Measurements from ENCODE around the gene EGFL8. TPM values are rescaled to one million over a fixed set of nuclear protein-coding genes. Genes with fewer than 3 reads are reported as not detected.
"Not testable (repeated sequence)": the region's sequence is repeated elsewhere in the genome, so short reads cannot be mapped to it uniquely, and the experiment has no call there.

The EGFL8 gene
- total RNA-seq, 2 donors from 2014 or later = 12.2 to 19.5 TPM

DNA sequence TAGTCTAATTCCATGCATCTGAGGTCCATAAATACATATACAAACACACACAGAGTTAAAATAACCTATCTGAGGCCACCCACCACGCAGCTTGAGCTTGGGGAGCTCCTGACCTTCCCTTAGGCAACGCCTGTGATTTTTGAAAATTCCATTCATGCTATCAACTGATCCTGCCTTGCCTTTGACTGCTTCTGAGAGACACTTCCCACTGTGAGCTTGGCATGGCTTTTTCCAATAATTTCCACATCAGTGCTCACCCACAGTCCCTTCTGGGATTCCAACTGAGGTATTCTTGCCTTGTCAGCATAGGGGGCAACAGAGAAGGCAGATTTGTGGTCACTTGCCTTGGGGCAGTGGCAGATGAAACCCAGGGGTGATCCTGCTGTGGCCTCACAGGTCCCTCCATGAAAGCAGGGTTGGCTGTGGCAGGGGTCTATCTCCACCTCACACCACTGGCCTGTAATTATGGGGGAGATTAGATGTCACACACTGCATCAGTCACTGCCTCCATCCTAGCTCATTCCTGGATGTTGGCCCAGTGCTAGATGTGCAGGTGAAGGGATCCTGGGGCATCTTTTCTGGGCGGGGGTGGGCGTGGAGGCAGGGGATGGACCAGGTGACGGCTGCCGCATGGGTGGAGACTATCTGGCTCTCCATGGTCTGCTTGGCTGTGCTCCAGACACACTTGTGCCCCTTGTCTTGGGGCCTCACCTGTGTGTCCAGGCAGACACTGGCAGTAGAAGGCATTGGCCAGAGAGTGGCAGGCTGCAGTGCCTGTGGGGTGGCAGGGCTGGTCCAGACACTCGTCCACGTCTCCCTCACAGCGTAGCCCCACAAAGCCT lies 39.3 kb downstream of the EGFL8 start:
- TF ChIP-seq POLR2AphosphoS5 (IDR thresholded peaks at IDR 0.05) (no peak), POLR2A (IDR thresholded peaks at IDR 0.05) (no peak)
- TF ChIP-seq, protein P1, sequence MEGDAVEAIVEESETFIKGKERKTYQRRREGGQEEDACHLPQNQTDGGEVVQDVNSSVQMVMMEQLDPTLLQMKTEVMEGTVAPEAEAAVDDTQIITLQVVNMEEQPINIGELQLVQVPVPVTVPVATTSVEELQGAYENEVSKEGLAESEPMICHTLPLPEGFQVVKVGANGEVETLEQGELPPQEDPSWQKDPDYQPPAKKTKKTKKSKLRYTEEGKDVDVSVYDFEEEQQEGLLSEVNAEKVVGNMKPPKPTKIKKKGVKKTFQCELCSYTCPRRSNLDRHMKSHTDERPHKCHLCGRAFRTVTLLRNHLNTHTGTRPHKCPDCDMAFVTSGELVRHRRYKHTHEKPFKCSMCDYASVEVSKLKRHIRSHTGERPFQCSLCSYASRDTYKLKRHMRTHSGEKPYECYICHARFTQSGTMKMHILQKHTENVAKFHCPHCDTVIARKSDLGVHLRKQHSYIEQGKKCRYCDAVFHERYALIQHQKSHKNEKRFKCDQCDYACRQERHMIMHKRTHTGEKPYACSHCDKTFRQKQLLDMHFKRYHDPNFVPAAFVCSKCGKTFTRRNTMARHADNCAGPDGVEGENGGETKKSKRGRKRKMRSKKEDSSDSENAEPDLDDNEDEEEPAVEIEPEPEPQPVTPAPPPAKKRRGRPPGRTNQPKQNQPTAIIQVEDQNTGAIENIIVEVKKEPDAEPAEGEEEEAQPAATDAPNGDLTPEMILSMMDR (IDR thresholded peaks at IDR 0.05) = no peak
- H3K36me3 ChIP-seq = no peaks in the 10 kb centered on the region
- H3K4me1 ChIP-seq (replicated peaks) = no peaks in the 10 kb centered on the region
- intact Hi-C loops (cut with DNase I) = no loop called here
- H3K27ac ChIP-seq = no peak overlapping the region
- WGBS = 84% methylated on average over 9 of the region's 9 CpGs
- no peak overlapping the region for H3K4me3 ChIP-seq
- DNase-seq (ENCODE audit: low spot score) = no peak
- no peaks in the 10 kb centered on the region for H3K27me3 ChIP-seq (replicated peaks; ENCODE audit: insufficient read depth)
- H3K9me3 ChIP-seq = no peaks in the 10 kb centered on the region

DNA sequence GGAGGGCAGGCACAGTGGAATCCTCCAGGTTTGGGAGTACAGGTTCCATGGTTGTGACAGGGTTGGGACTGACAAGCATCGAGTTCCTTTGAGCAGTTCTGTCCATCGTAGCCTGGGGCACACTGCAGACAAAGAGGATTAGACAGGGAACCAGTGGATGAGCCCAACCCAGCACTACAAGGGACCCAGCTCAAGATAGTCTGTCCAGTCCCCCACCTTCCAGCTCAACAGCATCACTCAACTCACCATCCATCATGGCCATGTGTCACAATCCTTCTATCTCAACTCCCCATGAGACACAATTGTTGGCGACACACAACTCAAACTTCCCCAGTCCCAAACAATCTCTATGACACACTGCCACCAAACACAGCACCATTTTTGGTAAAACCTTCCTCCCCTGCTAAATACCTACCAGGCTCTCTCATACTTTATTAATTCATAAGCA lies 39.9 kb downstream of the EGFL8 start:
- 82% methylated on average over 3 of the region's 3 CpGs for WGBS
- no peak overlapping the region for H3K4me3 ChIP-seq
- no peaks in the 10 kb centered on the region for H3K36me3 ChIP-seq
- no peaks in the 10 kb centered on the region for H3K27me3 ChIP-seq (replicated peaks; ENCODE audit: insufficient read depth)
- intact Hi-C loops (cut with DNase I) = no loop called here
- H3K4me1 ChIP-seq (replicated peaks) = no peaks in the 10 kb centered on the region
- no peak for DNase-seq (ENCODE audit: low spot score)
- no peak for TF ChIP-seq POLR2A (IDR thresholded peaks at IDR 0.05)
- TF ChIP-seq, protein P1 (IDR thresholded peaks at IDR 0.05) = no peak
- no peak for TF ChIP-seq POLR2AphosphoS5 (IDR thresholded peaks at IDR 0.05)
- no peak overlapping the region for H3K27ac ChIP-seq
- H3K9me3 ChIP-seq = no peaks in the 10 kb centered on the region

DNA sequence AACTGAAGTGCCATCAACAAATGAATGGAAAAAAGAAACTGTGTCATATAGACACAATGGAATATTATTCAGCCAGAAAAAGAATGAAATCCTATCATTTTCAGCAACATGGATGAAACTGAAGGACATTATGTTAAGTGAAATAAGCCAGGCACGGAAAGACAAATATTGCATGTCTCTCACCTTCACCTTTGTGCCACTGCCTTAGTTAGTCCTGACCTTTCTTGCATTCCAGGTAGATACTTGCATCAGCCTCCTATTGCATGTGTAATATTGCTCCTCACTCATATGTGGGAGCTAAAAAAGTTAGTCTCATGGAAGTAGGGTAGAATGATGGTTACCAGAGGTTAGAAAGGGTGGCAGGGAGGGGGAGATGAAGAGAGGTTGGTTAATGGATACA lies 44.6 kb downstream of the EGFL8 start:
- no peaks in the 10 kb centered on the region for H3K36me3 ChIP-seq
- TF ChIP-seq, protein P1 (IDR thresholded peaks at IDR 0.05) = no peak
- TF ChIP-seq POLR2A (IDR thresholded peaks at IDR 0.05) = no peak

DNA sequence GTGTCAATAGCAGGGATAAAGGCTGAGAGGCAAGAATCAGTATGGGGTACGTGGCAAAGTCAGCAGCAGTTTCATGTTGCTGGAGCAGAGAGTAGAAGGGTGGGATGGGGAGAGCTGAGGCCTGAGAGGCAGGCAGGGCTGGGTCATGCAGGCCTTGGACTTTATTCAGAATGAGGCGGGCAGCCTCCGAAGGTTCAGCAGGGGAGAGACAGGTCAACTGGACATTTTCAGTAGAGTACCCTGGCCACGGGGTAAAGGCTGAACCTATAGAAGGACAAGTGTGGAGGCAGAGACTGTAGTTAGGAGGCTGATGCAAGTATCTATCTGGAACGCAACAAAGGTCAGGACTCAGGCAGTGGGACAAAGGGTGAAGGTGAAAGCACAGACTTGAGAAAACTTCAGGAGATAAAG lies 45.8 kb downstream of the EGFL8 start:
- TF ChIP-seq POLR2AphosphoS5 (IDR thresholded peaks at IDR 0.05) (no peak), POLR2A (IDR thresholded peaks at IDR 0.05) (no peak)
- TF ChIP-seq, protein P1 (IDR thresholded peaks at IDR 0.05) = no peak
- Histone ChIP-seq H3K36me3 (no peaks in the 10 kb centered on the region), H3K27me3 (replicated peaks; ENCODE audit: insufficient read depth) (no peaks in the 10 kb centered on the region), H3K9me3 (no peaks in the 10 kb centered on the region), H3K4me1 (replicated peaks) (no peaks in the 10 kb centered on the region), H3K27ac (no peak overlapping the region), H3K4me3 (no peak overlapping the region)
- 88% methylated on average over 5 of the region's 5 CpGs for WGBS
- intact Hi-C loops (cut with DNase I) = no loop called here
- no peak for DNase-seq (ENCODE audit: low spot score)

More for the DNA sequence above, 44.6 kb downstream of the EGFL8 start:
- WGBS = 88% methylated on average over 1 of the region's 1 CpG
- no peak for DNase-seq (ENCODE audit: low spot score)
- no peaks in the 10 kb centered on the region for H3K27me3 ChIP-seq (replicated peaks; ENCODE audit: insufficient read depth)
- H3K27ac ChIP-seq = no peak overlapping the region
- H3K9me3 ChIP-seq = no peaks in the 10 kb centered on the region
- intact Hi-C loops (cut with DNase I) = no loop called here
- H3K4me1 ChIP-seq (replicated peaks) = no peaks in the 10 kb centered on the region
- no peak overlapping the region for H3K4me3 ChIP-seq

DNA sequence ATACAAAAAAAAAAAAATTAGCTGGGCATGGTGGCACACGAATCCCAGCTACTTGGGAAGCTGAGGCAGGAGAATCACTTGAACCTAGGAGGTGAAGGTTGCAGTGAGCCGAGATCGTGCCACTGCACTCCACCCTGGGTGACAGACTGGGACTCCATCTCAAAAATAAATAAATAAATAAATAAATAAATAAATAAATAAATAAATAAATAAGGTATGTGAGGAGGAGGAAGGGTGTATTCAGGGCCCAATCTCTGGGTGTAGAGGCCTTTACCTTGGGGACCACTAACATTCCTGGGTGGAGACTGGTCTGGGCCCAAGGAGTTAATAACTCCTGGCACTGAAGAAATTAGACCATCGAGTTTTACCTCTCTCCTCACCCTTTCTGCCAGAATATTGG lies 47.0 kb downstream of the EGFL8 start:
- DNase-seq (ENCODE audit: low spot score) = not testable (repeated sequence)
- 83% methylated on average over 4 of the region's 4 CpGs for WGBS

More for the DNA sequence above, 47.0 kb downstream of the EGFL8 start:
- intact Hi-C loops (cut with DNase I); H3K9me3 ChIP-seq; H3K4me1 ChIP-seq (replicated peaks); H3K27me3 ChIP-seq (replicated peaks; ENCODE audit: insufficient read depth); H3K27ac ChIP-seq; H3K36me3 ChIP-seq; H3K4me3 ChIP-seq: not testable (repeated sequence)

Measured in prostate gland (tissue), 2 donors.